Measurements from ENCODE around the gene YPEL4.

The YPEL4 gene

GRCh38 chr11:57650739-57651090 is 1.0 kb upstream of the YPEL4 start:
- DNase-seq (ENCODE audit: low read depth) = no peak

DNA sequence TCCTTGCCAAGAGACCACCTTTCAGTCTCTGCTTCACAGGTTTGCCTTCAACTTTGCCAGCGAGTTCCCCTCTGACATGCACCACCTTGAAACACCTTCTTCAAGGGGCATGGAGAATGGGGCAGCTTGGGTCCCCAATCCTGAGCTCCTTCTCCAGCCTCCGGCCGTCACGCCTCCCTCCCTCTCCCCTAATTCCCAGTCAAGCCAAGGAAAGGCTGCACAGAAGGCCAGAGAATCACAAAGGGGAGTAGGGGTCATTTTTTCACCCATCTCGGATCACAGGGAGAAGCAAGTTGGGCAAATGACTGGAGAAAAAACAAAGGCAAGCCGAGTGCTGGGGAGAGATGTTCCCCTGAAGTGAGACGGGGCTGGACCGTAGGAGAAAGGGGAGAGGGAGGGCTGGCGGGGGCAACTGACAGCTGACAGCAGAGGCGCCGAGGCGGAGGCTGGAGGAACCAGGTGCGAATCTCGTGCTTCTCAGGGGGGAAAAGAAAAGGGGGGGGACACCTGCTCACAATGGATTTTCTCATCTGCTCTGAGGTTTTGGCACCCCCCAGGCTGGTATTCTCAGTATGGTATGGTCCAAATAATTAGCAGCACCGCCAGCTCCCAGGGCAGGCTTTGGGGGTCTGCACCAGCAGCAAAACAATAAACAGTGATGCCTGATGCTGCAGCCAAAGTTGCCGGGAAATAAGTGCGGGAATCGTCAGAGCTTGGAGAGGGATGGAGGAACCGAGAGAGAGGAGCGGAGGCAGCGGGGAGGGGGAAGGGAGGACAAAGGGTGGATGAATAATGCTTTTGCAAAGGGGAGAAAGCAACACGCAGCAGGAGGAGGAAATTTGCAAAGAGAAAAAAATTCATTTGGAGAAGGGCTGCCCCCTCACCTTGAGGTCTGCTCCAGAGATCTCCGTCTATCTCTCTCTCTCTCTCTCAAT is 644 bp downstream of the YPEL4 start:
- no peak for DNase-seq (ENCODE audit: low read depth)

GRCh38 chr11:57647960-57648800 is 1.5 kb downstream of the YPEL4 start:
- DNase-seq (ENCODE audit: low read depth) = no peak

- no peak for DNase-seq (ENCODE audit: low read depth)
Observed at GRCh38 chr11:57647372-57647771, 2.3 kb downstream of the YPEL4 start.

DNA sequence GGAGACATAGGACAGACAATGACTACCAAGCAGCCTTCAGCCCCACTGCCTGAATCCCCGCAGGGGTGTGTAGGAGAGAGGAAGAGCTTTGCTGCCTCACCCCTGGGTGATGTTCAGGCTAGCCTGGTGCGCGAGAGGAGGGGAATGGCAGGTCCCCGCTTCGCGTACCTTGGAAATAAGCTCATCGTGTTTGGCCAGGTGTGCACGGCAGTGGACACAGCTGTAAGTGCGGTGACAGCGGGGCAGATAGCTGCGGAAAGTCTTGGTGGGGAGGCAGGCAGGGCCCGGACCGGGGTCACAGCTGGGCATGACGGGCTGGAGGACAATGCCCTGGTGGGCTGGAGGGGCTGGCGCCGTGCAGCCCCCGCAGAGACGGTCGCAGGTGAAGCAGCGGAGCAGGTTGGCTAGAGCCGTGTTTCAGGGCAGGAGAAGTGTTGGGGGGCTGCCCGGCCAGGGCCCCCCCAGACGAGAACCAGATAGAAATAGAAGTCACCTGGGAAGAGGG is 2.9 kb downstream of the YPEL4 start:
- no peak for DNase-seq (ENCODE audit: low read depth)

GRCh38 chr11:57646194-57646798 is 3.4 kb downstream of the YPEL4 start:
- DNase-seq (ENCODE audit: low read depth) = no peak

DNA sequence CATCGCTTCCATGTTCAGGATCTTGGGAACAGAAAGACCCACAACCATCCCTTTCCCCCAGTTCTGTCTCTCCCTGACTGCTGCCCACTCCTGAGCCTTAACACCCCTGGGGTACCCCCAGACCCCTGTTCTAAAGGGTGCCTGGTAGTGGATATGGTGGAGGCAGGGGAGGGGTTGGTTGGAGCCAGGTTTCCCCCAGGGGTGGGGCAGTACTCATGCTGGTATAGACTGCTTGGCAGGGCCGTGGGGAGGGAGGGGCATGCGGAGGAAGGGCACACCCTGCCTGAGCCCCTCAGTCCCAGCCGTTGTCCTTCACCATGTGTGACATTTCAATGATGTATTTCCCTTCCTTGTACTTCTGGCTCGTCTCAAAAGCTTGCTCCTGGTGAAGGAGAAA is 4.0 kb downstream of the YPEL4 start:
- no peak for DNase-seq (ENCODE audit: low read depth)

GRCh38 chr11:57644748-57645688 is 4.7 kb downstream of the YPEL4 start:
- peak; percentile 62 for DNase-seq (ENCODE audit: low read depth)

GRCh38 chr11:57643802-57644201 is 5.9 kb downstream of the YPEL4 start:
- DNase-seq (ENCODE audit: low read depth) = no peak

DNA sequence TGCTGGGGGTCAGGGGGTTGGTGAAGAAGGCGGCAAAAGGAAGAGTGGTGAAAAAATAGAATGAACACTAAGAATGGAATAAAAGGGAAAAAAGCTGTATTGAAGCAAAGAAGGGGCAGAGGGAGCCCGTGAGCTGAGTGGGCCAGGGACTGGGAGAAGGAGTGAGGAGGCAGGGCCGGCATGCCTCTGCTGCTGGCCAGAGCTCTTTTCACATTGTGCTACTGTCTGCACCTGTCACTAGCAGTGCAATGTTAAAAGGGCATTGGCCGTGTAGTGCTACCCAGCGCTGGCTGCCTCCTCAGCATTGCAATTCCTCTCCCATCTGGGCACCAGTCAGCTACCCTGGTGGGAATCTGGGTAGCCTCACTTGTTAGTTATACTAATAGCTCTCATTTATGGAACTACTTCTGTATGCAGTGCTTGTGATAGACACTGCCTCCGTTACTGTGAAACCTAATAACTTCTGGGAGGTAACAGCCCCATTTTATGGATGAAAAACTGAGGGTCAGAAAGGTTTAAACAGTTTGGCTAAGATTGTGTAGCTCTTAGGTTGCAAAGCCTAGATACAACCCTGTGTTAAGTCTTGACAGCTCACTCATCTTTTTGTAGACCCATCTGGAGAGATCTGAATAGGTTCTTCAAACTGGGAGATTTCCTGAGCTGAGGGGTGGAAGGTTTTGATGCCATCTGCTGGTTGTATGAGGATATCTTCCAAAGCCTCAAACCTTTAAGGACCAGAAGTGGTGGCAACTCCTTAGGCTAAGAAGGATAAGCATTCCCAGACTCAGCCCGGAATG is 8.5 kb downstream of the YPEL4 start:
- no peak for DNase-seq (ENCODE audit: low read depth)

GRCh38 chr11:57640068-57640800 is 9.5 kb downstream of the YPEL4 start:
- no peak for DNase-seq (ENCODE audit: low read depth)

GRCh38 chr11:57639321-57640067 is 10.2 kb downstream of the YPEL4 start:
- DNase-seq (ENCODE audit: low read depth) = no peak

- no peak for DNase-seq (ENCODE audit: low read depth)
Observed at GRCh38 chr11:57638811-57639320, 10.8 kb downstream of the YPEL4 start.

DNA sequence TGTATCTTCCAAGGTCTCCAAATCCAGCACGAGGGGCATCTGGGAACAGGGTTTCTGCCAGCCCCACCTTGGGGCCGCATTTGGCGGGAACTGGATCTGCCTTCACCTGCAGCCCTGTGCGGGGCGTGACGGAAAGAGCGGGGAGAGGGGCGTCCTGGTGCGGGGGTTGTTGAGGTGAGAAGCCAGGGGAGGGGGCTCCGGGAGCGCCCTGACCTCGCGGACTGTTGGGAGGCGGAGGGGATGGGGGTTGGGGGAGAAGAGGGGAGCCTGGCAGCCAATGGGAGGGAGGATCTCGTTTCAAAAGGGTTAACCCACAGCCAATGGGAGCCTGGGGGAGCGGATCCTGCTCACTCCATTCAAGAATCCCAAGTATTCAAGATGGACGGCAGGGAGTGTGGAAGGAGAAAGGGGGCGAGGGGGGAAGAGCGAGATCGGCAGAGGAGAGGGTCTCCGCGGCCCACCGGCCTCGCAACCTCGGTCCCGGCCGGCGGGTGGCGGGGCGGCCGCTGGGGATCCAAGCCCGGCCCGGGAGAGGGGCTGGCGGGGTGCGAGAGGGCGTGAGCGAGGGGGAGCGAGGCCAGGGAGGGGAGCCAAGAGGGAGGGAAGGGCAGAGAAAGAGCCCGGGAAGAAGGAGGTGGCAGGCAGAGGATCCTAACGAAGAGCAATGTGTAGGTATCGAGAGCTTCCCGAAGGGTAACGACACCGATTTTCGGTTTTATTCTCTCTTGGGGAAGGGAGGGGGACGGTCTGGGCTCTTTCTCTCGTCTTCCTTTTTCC is 11.5 kb downstream of the YPEL4 start:
- no peak for DNase-seq (ENCODE audit: low read depth)

GRCh38 chr11:57637626-57638004 is 12.1 kb downstream of the YPEL4 start:
- DNase-seq (ENCODE audit: low read depth) = no peak

- DNase-seq (ENCODE audit: low read depth) = no peak
Observed at GRCh38 chr11:57635246-57635645, 14.5 kb downstream of the YPEL4 start.

DNA sequence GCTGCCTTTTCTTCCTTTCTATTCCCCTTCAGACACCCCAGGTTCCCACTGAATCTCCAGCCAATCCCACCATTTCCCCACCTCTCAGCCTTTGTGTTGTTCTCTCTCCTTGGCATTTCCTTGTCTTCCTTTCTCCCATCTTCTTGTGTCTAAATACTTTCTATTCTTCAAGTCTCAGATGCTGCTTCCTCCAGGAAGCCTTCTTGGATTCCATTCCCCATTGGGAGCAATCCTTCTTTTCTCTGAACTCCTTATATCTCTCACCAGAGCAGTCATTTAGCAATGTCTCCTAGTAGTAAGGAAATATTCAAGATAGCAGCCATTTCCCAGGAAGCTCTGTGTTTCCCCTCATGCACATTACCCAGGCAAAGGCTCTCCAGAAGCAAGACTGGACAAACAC is 15.4 kb downstream of the YPEL4 start:
- DNase-seq (ENCODE audit: low read depth) = no peak
